Myometrial cell (primary cell): ENCODE results near the gene MIPOL1. TPM values are rescaled to one million over a fixed set of nuclear protein-coding genes. Genes with fewer than 3 reads are reported as not detected.

Source experiments
- total RNA-seq: library from RNA; depleted of rRNA; stranded (reverse); fragments of >200 nt; gene quantifications from 2 replicates; pipeline ENCODE4 v1.2.3, GENCODE V29; 2015

MIPOL1 gene, protein sequence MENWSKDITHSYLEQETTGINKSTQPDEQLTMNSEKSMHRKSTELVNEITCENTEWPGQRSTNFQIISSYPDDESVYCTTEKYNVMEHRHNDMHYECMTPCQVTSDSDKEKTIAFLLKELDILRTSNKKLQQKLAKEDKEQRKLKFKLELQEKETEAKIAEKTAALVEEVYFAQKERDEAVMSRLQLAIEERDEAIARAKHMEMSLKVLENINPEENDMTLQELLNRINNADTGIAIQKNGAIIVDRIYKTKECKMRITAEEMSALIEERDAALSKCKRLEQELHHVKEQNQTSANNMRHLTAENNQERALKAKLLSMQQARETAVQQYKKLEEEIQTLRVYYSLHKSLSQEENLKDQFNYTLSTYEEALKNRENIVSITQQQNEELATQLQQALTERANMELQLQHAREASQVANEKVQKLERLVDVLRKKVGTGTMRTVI
- total RNA-seq, result 1.7 and 3.7 TPM in 2 replicates

DNA sequence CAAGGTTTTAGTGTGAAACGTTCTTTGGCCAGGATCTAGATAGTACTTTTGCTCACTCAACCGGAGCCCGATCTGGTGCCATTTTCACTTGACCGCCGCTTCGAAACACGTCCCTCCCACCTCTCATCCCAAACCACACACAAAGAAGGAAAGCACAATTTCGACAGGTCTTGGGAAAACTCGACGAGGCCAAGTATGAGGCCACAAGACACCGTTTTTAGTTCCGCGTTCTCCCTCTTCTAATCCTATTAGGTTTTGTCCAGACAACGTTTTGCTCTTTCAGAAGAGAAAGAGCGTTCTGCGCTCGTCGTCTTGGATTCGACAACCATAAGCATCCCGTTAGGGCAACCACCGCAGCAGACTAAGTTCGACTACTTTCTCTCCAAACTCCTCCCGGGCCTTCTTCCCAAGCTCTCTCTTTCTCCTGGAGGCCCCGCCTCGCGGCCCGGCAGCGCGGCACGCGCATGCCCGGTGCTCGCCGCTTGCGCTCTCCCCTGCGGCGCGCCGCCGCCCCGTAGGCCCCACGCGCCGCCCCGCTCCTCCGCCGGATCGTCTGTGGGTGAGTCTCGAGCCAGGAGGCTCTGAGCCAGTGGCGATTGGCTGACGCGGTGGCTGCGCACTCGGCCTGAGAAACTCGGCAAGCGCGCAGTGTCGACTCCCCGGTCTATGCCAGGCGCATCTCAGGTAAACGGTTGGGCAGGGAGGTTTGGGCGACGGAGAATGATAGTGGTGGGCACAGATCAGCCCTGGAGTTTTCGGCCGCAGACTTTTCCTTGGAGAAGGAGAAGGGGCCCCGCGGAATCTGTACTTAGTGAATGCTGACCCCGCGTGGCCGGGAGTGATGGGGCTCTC lies at the start of gene MIPOL1:
Gene MIPOL1 (plus strand): TSS at position 517 of the 852 bp plus-strand sequence. CDS start 49,952 bp downstream, outside the sequence.

DNA sequence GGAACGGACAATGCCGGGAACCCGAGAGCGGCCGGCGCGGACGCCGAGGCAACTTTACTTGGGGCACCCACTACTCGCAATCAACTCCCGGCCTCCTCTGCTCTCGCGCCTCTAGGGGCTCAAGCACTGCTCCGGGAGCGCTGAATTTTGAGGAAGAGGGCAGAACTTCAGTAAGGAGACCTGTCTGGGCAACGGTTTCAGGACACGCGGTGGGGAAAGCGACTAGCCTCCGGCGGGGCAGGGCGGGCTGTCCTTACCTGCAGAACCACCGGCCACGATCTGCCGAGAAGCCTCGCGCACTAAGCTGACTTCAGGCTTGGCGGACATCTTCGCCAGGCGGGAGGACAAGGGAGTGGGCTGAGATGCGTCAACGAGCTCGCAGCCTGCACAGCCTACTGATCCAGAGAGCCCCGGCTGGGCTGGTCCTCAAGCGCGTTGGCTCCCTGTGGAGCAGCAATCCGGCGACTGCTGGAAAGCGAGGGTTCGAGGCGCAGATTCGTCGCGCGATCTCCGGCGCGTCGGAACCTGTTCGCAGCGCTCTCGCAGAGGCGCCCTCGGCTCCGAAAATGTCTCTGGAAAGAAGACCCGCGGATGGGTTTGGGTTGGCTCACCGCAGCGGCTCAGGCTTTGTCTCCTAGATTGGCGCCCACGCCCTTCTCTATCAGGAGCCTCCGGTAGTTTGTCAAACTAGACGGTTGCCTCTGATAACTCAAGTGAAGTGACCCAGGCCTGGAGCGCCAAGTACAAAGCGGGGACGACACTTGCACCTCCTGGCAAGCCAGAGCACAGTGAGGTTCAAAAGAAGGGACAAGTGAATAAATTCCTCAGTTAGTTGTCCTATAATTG lies 25.5 kb upstream of the MIPOL1 start, which contains the start of gene SLC25A21:
Gene SLC25A21 (minus strand): TSS at position 583 of the 846 bp plus-strand sequence.

DNA sequence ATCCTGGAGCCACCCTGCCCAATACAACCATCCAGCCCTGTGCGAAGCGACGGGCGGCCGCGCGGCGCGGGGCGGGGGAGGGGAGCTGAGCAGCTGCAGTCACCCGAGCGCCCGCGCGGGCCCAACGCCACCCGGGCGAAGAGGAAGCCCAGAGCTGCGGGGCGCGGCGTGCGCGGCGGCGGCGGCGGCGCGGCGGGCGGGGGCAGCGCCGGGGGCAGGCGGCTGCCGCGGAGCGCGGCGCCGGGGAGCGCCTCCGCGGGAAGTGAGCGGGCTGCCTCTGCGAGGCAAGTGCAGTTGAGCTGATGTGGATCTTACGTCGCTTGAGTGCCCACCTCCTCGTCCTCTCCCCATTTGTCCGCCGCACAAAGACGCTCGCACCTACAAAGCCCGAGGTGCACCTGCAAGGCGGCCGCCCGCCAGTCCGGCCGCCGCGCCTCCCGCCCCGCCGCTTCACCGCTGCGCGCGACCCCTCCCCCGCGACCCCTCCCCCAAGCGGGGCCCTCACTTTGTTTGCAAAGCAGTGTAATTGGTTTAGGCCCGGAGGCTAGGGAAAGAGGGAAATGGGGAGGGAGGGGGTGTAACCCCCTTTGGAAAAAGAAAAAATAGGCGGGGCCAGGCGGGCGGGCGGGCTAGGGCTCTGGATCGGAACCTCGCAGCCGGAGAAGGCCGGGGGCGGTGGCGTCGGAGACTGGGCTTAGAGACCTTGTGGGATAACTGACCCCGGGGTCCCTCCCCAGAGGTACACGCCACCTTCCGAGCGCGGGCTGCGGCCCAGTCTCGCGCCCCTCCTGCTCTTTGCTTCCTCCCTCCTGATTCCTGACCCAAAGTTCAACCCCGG lies 397.5 kb downstream of the MIPOL1 start, which contains the start of the genes FOXA1 and TTC6:
Gene FOXA1 (minus strand): TSS at position 279 of the 838 bp plus-strand sequence. CDS start 277 bp downstream, at position 2.
Gene TTC6 (plus strand): TSS at position 659 of the 838 bp plus-strand sequence. CDS start 26,436 bp downstream, outside the sequence.

Other genes starting within 250 kb of the MIPOL1 start
- gene SLC25A21, start 25.3 kb upstream of the MIPOL1 start, total RNA-seq, result 1.2 and 2.0 TPM in 2 replicates